DMS79 (cell line): ENCODE results near the gene TMEM31.
A peak's percentile ranks its signal among the peaks of the same experiment; 100 is the strongest.

ENCODE experiments used
- DNase-seq: peaks from one replicate; lab custom pipeline; 2025; lab: John Stamatoyannopoulos, UW

TMEM31 gene, protein sequence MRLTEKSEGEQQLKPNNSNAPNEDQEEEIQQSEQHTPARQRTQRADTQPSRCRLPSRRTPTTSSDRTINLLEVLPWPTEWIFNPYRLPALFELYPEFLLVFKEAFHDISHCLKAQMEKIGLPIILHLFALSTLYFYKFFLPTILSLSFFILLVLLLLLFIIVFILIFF

DNA sequence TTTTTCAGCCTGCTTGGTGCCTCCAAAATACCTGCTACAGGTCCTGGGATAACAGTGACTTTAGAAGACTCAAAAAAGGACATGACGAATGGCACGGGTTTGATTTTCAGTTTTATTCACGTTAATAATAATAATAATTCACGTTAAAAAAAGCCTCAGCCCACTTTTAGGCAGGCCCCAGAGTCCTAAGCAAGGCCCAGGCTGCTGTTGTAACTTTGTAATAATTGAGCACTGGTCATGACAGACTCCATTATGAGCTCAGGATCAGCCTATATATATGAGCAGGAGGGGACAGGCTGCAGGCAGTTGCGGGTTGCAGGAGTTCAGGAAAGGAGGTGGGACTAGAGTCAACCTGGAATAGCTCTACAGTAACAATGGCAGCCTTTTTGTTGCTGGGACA lies at the start of gene TMEM31:
TMEM31 (plus strand) TSS at position 301 of the 400 bp plus-strand sequence. CDS start 1,350 bp downstream, outside the sequence.
- DNase-seq, result no peak

DNA sequence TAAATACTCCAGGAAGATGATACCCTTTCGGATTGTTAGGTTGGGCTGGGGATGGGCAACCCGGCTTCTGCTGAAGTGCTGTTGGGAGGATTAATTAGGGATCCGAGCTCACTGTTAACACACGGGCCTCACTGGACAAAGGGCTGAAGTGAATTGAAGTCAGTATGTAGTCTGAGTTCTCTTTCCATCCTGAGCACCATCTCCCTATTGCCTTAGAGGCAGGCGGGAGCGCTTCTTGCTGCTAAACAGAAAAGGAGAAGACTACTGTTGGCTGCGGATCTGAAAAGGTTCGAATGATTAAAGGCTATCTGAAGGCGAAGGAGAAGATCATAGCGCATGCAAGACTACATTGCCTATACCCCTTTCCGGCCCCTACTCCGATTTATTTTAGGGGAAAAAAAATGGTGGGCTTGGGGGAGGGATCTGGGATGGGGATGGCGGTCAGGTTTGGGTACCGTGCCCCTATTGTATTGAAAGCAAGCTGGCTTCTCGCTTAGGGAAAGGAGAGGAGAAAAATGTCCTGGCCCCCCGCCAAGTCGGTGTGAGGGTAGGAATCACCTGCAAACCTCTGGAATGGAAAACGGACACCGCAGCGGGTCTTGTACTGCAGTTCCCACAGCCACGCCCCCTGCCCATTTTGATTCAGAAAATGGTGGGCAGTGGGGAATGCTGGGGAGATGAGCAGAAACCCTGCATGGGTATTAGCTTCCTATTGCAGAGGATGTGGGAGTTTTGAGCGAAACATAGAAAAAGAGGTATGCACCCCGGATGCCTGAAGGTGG lies 46.5 kb upstream of the TMEM31 start:
- DNase-seq, result no peak

DNA sequence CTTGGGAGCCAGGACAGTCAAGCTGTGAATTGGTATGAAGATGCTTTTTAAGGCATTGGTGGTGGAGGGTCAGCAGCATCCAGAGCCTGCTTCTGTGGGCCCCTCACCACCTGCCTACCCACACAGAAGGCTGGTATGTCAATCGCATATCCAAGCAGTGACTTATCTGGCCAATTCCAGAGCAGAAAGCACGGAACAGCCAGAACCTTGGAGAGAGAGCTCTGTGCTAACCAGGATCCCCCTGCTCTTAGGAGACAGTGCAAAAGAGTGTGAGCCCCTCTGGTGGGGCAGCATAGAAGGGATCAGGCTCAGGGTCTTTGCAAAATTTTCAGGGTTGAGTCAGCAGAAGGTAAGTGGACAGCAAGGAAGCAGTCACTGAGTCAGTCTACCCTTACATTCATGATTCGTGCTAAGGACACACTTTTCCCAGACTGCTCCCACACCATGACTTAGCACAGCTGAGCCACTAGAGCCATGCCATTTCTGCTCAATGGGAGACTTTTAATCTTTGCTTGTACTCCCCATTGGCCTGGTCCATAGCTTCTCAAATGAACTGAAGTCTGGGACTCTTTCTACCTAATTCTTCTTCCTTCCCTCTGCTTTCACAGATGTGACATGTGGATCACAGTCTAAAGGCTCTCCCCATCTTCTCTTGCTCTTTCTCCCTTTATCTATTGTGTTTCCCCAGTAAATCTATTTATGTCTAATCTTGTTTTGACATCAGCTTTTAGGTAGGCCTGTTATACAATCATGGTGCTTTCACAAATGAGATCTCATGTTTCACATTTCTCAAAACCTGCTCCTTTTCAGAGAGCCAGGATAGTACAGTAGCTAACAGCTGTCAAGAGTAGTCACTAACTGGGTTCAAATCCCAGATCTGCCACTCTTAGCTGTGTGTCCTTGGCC lies 44.3 kb upstream of the TMEM31 start:
- no peak for DNase-seq

DNA sequence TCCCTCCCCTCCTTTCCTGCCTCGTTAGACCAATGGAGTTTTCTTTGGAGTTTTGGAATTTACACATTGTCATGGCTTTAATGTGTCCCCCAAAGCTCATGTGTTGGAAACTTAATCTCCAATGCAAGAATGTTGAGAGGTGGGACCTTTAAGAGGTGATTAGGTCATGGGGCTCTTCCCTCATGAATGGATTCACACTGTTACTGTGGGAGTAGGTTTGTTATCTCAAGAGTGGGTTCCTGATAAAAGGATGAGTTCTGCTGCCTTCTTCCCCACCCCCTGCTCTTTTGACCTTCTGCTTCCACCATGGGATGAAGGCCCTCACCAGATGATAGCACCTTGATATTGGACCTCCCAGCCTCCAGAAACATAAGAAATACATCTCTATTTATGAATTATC lies 41.0 kb upstream of the TMEM31 start:
- DNase-seq, result no peak

DNA sequence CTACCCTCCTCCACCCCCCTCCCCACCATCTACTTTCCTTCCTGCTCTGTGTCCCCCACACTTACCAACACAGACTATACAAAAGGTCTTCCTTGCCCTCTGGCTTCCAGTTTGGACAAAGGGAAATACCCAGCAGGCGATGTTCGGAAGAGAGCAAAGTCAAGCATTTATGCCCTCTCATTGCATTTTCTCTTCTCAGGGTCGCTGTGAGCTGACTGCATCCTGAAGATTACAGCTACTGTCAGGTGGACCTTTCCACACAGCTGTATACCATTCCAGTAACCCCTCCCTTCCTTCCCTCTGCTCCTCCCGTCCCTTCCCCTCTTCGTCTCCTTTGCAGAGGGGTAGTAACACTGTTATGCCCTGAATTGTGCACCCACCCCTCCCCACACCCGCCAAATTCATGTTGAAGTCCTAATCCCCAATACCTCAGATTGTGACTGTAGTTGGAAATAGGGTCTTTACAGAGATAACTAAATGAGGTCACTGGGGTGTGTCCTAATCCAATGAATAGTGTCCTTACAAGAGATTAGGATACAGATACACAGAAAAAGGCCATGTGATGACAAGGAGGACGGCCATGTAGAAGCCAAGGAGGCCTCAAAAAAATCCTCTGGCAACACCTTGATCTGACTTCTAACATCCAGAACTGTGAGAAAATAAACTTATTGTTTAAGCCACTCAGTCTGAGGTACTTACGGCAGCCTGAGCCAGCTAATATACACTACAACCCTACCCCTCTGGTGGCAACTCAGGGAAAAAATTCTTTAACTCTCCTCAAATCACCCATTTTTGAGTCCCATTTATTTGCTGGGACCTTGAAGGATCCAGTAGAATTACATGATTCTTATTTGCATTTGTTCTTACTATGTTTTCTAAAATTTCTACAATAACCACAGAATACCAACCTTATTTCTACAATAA lies 35.9 kb upstream of the TMEM31 start:
- DNase-seq, result no peak

DNA sequence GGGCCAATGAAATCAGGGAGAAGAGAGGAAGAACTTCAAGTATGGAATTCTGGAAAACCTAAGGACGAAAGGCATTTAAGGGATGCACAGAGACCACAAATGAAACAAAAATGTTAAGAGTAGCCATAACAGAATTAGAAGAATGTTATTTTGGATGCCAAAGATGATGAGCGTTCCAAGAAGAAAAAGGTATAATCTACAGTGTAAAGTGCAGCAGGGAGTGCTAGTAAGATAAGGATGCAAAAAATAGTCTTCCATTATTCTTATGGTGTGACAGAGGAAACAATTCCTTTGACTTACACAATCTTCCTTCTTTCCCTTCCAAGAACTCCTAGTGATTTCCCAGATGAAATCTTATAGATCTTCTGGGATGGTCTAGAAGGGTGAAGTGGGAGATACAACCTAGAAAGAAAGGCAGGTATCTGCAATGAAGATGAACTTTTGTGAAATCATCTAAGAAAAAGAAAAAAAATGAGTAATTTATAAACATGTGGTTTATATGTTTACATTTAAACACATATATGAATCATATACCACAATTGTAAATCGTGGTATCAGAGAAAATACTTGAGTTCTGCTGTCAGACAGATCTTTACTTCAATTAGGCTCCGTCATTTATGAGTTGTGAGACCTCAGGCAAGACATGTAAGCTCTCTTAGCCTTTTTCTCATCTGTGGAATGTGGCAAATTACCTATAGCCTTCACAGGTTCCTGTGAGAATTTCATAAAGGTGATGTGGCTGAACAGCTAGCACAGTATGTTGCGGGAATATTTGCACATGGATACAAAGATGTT lies 32.3 kb upstream of the TMEM31 start:
- no peak for DNase-seq

DNA sequence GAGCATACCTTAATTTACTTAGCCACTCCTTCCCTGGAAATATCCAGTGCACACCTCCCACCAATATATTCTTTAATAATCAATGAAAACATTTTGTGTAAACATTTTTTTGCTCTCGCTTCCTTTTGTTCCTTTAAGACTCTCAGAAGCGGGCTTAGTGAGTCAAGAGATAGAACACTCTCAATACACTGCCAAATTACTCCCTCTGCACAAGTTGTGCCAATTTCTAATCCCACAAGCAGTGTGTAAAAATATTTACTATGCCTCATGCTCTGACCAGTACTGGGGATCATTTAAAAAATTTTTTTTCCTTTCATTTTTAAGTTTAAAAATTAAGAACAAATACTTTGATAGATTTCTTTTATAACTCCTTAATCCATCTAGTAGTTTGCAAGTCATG lies 29.3 kb upstream of the TMEM31 start:
- DNase-seq, result no peak

DNA sequence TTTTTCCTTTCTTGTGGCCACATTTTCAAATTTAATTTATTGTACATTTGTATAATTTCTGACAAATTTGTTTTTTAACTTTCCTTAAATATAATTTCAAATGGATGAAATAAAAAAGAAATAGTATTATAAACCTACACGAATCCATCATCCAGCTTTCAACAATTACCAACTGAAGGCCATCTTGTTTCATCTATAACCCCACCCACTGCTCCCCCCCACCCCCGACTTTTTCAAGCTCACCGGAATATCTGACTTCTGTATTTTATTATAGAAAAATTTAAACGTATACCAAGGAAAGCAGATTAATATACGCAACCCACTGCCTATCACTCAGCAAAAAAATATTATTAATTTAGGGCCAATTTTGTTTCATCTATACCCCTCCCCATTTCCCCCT lies 25.3 kb upstream of the TMEM31 start:
- no peak for DNase-seq

DNA sequence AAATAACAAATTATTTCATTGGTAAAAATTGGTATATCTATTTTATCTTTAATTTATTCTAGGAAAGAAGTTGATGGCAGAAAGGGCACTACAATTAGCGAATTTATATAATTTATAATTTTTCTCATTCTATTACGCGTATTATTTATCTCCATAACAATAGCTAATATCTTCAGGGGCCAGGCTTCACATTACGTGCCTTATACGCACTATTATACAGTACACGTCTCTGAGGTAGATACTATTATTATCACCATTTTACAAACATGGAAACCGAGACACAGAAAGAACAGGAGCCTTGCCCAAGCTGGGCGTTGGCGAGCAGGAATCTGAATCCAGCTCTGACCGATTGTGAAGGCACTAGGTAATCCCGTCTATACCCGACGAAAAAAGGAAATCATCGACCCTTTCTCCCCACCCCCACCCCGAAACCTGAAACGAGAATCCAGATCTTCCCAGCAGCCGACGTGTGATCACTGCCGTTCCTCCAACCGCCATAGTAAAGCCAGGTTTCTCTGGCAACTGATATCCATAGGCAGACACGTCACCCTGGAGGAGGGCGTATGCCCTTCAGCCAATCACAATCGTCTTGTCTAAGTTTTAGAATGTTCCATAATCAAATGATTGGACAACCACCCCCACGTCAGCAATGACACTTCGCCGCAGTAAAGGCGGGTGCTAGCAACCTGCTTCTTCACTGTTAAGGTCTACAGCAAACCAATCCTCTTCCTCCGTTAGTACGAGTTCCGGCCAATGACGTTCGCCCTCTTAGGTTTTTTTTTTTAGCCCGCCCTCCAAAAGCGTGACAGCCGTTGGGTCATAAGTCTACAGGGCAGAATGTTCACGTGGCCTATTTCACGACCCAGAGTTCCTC lies 24.3 kb upstream of the TMEM31 start, which contains the start of gene MORF4L2:
MORF4L2 (minus strand) TSS at position 501 of the 874 bp plus-strand sequence. CDS start 9,672 bp downstream, outside the sequence.
- DNase-seq, result peak; percentile 93

DNA sequence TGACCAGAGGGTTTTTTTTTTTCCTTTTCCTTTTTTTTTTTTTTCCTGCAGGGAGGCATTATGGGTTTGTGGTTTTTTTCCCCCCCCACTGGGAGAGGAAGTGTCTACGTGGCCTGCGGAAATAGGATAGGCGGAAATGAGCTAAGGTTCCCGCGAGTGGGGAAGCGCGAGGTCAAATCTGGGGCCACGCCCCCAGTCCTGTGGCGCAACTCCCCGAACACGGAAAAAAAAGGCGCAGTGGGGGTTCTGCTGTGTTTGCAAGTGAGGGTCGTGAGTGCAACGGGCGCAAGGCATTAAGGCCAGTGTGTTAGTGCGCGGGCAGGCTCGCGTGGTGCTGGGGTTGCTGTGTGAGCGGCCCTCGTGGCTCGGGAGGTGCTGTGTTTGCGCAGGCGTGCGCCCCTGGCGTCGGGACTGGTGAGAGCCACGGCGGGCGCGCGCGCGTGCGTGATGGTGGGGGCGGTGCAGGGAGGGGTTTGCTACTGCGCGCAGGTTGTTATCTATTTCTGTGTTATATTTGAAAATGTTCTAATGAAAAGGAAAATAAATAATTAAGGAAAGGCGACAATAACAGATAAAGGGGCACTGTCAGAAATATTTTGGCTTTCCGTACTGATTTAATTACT lies 23.5 kb upstream of the TMEM31 start:
- no peak for DNase-seq

DNA sequence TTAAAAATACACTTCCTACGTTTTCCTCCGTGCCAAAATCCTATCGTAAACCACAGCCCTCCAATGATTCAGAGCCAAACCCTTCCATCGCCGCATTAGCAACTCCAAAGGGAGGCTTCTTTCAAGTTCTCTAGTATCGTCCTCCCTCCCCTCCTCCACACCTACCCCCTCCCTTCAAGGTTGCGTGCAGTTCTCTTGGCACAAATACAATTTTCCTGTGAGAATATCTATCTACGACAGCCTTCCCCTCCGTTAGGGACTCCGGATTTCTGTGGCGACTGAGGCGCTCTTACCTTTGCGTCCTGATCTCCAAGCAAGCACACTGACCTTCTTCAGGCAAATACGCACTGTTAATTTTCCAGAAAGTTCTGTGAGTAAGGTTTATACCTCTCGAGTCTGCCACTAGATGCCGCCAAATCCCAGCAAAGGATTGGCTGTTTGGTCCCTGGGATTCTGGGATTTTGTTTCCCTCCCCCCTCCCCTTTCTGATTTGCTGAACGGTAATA lies 23.0 kb upstream of the TMEM31 start:
- DNase-seq, result peak; percentile 65

DNA sequence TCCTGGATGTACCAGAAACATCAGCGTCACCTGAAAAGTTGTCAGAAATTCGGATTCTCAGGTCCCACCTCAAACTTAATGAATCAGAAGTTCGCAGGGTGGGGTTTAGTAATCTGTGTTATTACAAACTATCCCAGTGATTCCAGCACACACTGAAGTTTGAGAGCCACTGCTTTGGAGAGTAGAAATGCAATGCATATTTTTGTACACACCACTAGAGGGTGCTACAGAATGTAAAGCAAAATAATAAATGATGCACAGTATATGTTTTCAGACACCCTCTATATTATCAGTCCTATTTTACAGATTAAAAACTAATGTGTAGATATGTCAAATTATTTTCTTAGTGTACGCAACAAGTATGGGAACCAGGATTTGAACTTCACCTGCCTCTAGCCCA lies 21.8 kb upstream of the TMEM31 start:
- DNase-seq, result no peak

DNA sequence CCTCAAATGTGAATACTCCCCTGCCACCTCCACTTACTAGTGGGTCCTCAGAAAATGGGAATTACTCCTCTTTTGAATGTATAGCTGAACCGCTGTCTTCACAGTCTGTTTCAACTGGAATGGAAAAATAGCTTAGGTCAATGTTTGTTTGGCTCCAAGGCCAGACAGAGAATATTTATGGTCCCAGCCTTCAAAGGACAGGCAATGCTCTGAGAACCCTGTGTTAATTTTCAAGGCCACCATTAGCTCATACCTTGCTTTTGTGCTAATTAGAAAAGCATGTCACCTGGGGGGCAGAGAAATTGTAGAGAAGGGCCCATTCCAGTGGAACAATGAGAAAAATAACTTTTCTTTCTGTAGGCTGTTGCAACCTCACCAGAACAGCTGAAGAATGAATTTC lies 19.6 kb upstream of the TMEM31 start:
- no peak for DNase-seq

DNA sequence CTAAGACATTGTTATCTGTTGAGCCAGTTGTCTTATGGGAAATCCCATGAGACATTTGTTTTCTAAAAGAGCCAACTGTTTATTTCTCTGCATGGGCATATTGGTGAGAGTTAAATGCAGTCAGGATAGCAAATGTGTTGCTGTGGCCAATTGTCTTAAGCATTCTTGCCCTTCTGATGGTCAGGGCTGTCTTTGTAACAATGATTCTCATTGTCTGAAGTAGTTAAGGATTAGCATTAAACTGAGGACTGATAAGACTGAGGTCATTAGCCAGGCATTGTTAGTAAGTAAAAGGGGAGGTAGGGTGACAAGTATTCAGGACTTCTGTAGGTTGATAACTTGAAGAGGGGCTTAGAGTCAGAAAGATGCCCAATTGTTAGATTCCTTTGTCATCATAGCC lies 13.0 kb upstream of the TMEM31 start:
- DNase-seq, result no peak

DNA sequence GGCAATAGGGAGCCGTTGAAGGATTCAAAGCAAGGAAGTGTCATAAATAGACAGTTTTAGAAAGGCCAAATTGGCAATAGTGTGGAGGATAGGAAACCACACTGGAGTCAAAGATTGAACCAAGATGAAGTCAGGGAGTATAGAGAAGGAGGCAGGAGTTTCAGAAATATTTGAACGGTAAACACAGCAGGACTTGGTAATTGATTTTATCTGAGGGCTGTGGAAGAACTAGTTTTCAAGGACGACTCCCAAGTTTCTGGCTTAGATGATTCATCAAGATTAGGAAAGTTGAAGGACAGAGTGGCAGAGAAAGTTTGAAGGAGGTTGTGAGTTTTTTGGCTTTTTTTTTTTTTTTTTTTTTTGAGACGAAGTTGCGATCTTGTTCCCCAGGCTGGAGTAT lies 11.5 kb upstream of the TMEM31 start:
- no peak for DNase-seq

DNA sequence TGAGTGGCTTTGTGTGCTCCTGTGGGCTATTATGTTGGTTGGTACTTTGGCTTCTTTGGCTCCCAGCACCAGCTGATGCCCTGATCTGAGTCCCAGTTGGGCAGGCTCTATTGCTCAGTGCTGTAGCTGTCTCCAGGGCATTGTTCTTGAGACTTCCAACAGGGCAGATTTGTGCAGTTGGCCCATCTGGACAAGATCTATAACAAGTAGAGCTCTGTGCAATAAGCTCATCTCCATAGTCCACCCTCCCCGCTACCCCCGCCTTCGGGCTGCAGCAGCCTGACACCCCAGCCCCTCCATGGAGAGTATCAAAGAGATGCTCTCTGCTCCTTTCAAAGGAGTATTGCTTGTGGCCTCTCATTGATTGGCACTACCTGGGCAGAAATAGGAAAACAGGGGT lies 5.8 kb upstream of the TMEM31 start:
- no peak for DNase-seq

DNA sequence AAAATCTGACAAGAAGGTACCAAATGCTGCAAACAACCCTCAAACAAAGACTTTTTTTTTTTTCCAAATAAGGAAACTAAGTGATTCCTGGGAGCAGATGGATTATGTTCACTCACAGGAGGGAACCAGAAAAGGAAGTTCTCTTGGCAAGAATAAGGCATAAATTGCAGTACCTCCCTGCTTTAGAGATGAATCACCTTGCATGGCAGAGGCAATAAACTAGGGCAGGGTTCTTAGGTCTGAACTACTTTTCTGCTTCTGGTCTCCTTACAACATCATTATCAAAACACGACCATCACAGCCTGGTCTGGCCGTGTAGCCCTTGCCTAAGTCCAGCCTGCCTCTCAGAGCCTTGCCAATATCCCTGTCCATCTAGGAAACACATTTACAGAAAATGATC lies 6.3 kb downstream of the TMEM31 start:
- no peak for DNase-seq

DNA sequence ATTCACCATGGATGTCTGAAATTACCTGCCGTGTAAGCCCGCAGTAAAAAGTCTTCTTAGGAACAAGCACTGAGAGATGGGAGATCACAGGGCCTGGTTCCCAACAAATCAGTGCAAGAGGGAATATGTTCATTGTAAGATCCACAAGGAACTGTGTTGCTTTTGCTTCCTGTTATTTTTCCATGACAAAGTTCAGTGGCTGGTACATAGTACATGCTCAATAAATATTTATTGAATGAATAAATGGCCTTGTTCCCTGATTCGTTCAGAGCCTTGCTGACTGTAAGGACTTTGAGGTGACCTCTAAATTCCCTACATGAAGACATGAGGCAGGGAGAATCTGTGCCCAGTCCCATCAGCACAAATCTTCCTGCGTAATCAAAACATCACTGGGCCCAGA lies 7.4 kb downstream of the TMEM31 start:
- no peak for DNase-seq

DNA sequence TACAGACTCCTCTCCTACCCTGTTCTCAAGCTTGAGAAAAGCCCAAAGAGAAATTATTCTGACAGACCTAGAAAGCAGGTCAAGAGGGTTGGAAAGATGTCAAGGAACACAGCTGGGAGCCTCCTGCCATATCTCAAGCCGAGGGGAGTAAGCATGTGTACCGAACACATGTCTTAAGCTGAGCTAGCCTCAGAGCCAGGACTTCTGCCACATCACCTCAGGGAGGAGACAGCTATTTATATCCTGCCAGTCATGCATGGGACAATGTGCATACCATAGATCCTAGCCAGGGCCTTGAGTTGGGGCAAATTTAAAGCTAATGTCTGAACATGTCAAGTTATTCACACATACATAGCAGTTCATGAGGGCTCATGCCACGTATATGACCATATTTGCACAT lies 11.8 kb downstream of the TMEM31 start:
- no peak for DNase-seq
